Measurements from ENCODE around the gene RANBP9.

Gene RANBP9

DNA sequence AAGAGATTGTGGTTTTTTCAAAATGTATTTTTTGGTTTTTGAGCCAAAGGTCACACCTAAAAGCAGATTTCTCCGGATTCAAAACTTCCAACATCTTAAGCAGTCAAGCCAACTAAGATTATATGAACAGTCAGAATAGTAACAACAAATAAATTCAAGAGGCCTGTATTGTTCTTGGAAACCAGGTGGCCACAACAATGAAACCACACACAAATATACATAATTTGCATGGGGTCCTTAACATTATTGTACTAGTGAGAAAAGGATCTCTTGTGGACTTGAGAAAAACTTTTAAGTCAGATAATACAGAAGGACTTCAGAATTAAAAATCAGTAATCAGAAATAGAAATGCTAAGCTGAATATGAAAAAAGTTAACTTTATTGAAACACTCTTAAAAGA lies 55.9 kb downstream of the RANBP9 start:
- no peak for FAIRE-seq
- DNase-seq (ENCODE audit: low spot score) = no peak

DNA sequence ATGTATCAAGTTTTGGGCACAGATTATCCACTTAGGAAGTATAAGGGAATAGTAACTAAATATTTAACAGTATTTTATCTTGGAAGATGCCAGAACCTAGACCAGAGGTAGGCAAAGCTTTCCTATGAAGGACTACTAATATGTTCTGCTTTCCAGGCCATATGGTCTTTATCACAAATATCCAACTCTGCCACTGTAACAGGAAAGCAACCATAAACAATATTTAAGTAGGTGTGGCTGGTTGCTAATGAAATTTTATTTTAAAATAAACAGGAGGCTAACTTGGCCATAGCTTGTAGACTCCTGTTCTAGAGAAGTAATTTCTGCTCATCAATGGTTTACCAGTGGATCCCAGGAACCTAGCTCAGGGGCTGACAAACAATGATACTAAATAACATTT lies 57.1 kb downstream of the RANBP9 start:
- FAIRE-seq = no peak

DNA sequence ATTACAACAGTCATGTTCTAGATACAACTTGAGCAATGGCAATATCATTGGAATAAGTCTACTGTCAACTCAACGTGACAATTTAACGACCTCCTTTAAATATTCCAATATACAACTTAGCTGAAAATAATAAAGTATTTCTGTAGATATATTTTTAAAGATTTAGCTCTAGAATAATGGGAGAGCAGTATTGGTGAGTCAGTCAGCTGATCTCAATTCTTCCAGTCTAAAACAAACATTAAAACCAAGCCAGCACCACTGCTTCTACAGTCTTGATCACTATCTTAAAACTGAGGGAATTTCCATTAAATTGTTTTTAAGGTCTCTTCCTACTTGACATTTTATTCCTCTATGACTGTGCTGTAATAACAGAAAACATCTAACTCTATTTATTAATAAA lies 58.3 kb downstream of the RANBP9 start:
- FAIRE-seq = no peak

More for the DNA sequence above, 57.1 kb downstream of the RANBP9 start:
- no peak for DNase-seq (ENCODE audit: low spot score)

DNA sequence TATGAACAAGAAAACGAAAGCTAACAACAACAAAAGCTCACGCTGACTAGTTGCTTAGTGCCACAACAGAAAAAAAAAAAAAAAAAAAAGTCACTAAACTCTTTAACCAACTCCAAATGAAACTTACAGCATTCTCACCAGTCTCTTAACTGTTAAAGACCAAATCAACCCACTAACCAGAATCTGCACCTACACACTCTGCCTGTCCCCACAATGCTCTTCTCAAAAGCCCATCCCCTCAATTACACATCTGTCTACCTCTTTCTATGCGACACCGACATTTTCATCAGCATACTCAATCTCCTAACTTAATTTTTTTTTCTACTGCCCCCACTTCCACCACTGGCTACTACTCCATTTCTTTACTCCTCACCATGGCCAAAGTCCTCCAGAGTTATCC lies 62.2 kb downstream of the RANBP9 start:
- DNase-seq (ENCODE audit: low spot score) (no peak), FAIRE-seq (no peak)

More for the DNA sequence above, 58.3 kb downstream of the RANBP9 start:
- DNase-seq (ENCODE audit: low spot score) = no peak

DNA sequence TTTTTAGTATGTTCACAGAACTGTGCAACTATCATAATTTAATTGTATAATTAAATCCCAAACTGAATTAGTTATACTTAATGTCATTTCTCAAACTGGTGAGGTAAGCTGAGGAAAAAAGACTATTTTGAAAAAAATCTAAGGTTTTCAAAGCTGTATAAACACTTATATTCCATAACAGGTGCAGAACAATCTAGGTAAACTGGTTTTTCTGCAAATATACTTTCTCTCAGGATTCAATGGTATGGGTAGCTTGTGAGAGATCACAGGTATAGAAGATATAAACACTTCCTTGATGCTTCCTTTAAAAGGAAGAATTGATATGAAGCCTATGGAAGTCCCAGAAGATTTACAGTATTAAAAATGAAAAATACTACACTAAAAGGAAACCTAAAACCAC lies 62.8 kb downstream of the RANBP9 start:
- DNase-seq (ENCODE audit: low spot score) (no peak), FAIRE-seq (no peak)

DNA sequence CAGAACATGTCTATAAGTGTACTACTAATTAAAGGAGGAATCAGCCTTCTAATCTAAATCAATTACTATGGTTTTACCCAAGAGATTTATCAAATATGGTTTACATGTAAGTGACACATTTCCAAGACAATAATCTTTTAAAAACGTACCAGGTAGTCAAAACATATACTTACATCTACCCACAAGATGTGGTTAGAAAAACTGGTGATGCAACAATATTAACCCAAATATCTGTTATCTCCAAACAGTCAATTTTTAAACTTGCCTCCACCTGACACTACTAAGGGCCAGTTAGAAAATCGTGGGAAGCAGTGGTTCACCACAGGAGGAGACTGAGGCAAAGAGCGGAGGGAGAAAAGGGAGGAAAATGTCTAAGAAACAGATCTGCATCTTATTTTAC lies 68.5 kb downstream of the RANBP9 start:
- DNase-seq (ENCODE audit: low spot score) (no peak), FAIRE-seq (no peak)

DNA sequence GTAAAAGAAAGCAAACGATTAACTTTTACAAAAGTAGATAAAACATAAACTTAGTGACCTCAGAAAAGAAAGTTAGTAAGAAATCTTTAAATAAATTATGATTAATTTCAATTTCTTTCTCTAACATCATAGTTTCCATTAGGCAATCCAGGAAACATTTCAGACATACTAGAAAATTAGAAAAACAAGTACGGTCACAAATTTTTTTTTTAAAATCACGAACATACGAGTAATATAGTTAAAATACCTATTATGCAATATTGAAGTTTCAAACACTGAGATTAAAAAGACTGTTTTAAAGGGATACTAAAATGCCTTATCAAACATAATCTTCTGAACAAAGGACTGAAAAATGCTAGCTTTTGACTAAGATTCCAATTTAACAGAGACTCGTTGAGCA lies 70.3 kb downstream of the RANBP9 start:
- DNase-seq (ENCODE audit: low spot score) (no peak), FAIRE-seq (no peak)

DNA sequence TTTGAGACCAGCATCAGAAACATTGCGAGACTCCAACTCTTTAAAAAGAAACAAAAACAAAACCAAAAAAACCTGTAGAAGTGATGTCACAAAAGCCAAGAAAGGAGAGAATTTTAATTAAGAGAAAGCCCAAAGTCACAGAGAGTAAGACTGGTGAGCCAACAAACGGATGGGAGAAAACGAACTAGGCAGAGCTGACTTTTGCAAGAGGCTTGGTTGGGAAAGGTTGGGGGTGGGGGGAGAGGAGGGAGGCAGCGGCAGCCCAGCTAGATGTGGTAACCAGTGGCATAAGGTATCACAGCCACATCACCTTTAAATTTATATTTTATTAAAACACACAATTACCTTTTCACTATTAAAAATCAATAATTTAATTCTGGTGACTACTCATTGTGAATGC lies 73.0 kb downstream of the RANBP9 start:
- DNase-seq (ENCODE audit: low spot score) (no peak), FAIRE-seq (no peak)

DNA sequence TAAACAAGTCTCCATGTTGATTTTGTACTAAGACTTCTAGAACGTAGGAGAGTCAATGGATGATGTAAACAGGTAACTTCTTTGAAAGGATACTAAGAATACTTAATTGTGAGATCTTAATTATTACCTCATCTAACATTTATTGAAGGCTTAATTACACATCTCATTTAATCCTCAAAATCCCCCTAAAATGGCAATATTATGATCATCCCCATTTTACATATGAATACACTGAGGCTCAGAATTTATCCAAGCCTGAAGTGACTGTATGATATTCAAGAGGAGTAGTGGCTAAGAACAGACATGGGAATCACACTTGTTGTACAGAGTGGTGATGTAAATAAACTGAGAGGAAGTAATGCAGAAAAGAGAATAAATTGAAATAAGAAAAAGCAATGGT lies 73.6 kb downstream of the RANBP9 start:
- DNase-seq (ENCODE audit: low spot score) (no peak), FAIRE-seq (no peak)

DNA sequence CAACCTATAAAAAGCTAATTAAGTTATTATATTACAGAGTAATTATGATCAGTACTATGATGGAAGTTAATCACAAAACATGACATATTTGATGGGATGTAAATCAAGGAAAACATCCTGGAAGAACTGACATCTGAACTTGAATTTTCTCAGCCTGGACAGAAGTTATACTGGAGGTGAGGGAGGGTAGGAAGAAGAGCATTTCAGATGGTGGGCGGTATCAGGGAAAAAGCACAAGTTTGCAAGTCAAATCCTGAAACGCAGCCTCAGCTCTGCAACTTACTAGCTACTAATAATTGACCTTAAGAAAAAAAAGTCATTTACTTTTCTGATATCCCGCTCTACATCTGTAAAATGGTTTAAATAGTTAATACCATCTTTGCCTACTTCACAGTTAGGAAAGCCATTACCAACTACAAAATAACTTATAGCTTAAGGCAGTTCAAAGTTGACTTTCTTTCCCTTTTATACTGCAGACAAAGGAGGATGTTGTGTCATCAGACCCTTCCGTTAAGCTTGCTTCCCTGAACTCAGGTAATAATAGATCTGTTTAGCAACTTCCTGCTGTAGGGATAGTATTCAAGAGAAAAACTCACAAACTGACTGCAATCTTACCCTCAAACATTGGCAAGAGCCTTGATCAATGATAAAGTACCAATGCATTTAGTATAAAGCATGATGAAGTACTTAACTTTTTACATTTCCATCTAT lies 75.5 kb downstream of the RANBP9 start:
- DNase-seq (ENCODE audit: low spot score) = no peak
- no peak for FAIRE-seq

DNA sequence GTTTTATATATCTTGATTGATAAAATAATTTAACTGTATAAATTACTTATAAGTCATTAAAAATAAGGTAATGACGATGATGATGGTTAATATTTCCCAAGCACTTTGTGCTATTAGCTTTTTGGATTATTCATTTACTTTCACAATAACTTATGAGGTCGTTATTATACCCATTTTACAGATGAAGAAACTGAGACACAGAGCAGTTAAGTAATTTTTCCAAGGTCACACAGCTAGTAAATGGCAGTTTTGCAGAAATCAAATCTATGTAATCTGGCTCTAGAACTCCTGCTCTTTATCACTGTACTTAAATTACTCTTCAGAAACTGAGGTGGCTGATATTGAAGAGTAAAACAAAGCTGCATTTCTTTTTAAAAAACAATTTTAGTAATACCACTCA lies 78.3 kb downstream of the RANBP9 start:
- DNase-seq (ENCODE audit: low spot score) (no peak), FAIRE-seq (no peak)

DNA sequence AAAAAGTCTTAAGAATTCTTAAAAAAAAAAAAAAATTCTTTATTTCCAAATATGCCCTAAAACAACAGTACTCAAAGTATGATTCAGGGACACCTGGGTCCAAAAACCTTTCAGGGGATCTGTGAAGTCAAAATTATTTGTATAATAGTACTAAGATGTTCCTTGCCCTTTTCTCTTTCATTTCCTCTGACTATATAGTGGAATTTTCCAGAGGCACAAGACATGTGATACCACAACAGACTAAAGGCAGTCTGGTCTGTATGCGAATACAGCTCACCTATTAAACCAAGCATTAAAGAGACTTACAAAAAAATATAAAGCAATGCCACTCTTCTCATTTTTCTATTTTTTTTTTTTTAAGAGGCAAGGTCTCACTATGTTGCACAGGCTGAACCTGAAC lies 81.1 kb downstream of the RANBP9 start:
- DNase-seq (ENCODE audit: low spot score) (no peak), FAIRE-seq (no peak)

DNA sequence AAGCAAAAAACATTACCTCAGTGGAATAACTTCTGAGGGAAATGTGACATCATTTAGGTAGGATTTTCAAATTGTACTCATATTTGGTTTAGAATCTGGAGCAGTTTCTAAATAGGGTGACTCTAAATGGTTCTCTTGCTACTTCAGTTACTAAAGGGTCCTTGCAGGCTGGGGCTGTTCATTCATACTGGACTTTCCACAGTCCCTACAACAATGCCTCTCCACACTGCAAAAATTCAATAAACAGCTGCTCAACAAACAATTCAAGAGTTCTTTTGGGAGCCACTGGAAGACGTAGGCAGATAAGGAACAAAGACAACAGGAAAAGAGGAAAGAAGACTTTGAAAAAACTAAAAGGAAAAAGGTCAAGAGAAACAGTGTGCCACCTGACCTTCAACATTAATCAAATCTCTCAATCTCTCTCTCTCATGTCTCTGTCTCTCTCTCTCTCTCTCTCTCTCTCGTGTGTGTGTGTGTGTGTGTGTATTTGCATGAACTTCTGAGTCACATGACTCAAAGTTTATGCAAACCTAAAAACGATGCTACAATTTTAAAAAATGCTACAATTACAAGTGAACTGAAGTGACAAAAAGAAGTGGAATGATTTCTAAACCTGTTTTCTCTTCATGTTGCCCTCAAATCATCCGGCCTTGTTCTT lies 82.0 kb downstream of the RANBP9 start:
- DNase-seq (ENCODE audit: low spot score) = no peak
- FAIRE-seq = no peak

DNA sequence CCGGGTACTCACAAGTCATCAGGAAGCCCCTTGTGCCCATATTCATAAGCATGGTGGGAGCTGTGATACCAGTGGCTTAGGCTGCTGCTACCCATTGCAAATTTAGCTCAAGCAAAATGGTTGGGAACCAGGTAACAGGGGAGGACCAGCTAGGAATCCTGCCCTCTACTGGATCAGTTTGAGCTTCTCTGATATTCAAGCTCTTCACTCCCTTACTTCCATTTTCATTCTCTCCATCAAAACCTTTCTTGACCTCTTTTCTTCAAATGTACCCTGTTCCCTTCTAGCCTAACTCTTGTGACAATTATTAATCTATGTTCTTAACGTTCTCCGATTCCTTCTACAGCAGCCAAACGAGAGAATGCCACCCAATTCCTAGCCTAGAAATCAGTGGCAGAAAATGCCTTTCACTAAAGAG lies 86.8 kb downstream of the RANBP9 start:
- FAIRE-seq (no peak), DNase-seq (ENCODE audit: low spot score) (peak; percentile 7)

DNA sequence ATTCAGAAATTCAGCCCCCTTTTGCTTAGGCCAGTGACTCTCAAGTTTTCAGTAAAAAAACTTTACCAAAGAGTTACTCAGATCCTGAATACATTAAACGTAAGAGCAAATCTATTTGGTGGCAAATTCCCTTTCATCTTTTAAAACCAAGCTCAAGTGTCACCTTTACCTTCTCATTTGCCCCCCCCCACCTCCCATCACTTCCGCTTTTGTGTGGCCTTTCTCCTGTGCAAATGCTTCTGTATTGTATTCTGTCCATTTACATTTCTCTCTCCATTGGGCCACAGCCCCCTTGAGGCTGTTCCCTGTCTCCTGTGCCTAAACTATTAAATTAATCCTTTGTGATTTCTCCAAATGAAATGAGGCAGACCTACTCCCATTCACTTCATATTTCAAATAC lies 94.6 kb downstream of the RANBP9 start:
- FAIRE-seq (no peak), DNase-seq (ENCODE audit: low spot score) (no peak)

DNA sequence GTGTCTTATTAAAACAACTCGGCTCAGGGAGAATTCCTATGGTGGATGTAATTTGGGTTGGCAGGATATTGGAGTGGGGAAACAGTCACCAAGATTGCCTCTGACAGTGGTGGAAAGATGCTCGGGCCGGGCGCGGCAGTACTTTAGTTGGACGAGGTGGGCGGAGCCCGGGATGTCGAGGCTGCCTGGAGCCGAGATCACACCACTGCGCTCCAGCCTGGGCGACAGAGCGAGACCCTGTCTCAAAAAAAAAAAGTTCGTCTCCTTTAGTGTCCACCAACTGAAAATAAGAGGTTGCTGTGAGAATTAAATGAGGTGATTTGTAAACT lies 95.9 kb downstream of the RANBP9 start:
- DNase-seq (ENCODE audit: low spot score) (peak; percentile 13), FAIRE-seq (no peak)

DNA sequence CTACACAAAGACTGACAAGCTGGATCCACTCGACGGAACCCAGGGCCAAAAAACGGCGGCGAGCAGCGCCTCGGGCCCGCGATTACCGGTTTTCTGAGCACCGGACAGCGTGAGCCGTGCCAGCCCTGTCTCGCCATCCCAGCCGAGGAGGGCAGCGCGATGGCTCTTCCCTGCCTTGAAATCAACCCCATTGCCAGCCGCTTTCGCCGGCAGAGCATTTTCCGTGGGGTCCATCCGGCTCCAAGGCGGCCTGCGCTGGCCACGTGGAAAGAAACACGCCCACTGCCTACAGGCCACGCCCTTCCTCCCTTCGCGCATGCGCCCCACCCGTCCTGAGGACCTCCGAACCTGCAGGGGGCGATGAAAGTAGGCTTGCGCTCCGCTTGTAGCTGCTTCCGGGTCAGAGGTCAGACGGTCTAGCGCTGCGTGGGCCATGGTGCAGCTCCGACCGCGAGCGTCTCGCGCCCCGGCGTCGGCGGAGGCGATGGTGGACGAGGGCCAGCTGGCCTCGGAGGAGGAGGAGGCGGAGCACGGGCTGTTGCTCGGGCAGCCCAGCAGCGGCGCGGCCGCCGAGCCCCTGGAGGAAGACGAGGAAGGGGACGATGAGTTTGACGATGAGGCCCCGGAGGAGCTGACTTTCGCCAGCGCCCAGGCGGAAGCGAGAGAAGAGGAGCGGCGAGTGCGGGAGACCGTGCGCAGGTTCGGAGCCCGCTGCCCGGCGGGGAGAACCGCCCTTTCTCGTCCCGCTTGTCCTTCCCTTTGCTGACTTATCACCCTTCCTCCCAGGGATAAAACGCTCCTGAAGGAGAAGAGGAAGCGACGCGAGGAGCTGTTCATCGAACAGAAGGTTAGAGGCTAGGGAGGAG lies 96.5 kb downstream of the RANBP9 start, which contains the start of gene NOL7:
NOL7 (plus strand) TSS at position 410 of the 866 bp plus-strand sequence; CDS start at position 434, 24 bp downstream.
- FAIRE-seq (peak; percentile 30), DNase-seq (ENCODE audit: low spot score) (peak; percentile 94)

DNA sequence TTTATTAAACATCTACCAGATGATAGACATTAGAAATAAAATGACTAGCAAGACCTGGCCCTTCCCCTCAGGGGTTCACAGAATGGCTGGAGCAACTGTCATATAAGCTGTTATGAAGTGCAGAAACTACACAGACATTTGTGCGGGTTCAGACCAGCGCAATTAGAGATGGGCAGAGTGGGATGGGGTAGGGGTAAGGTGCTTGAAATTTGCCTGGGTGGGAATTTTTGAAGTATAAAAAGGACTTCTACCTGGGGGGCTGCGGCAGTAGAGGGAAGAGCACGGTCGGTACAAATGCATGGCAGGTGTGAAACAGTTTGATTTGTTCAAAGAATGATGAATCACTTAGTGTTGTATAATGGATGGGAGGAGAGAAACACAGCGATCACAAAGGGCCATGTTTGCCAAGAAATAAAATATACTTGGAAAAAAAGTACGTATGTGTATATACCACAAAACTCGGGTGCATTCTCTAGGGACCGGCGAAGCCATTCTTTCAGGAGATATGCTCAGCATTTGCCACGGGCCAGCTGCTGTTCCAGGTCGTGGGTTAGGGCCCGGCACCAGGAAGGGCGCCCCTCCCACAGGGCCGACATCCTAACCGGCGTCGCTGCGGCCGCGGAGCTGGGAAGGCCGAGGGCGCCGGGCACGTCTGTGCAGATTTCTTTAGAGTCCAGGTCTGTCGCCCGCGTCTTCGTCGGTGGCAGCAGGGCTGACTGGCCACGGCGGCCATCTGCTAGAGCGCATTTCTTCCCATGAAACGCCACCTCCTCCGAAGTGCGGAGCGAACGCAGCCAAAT lies 97.3 kb downstream of the RANBP9 start:
- DNase-seq (ENCODE audit: low spot score) (peak; percentile 17), FAIRE-seq (no peak)

DNA sequence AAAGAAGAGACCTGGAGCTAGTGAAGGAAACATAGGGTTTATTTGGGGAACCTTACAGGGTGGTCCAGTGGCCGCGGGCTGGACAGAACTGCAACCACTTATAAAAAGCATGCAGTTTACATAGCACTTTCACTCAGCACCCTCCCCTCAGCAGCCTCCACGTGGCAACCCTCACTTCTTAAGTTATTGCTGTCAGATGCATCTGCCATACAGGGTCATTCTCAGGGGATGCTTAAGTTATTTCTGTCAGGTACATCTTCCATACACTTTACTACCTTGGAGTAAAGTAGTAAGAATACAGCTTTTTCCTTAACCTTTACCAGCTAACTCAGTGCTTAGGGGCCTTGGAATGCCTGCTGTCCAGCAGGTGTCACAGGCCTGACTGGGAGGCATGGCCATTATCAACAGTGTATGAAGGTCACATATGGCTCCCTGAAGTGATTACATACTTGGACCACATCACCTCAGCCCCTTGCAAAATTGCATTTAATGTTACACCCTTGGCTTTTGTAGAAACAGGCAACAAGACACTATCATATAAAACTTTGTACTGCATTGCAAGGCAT lies 98.5 kb downstream of the RANBP9 start:
- DNase-seq (ENCODE audit: low spot score) (no peak), FAIRE-seq (no peak)

DNA sequence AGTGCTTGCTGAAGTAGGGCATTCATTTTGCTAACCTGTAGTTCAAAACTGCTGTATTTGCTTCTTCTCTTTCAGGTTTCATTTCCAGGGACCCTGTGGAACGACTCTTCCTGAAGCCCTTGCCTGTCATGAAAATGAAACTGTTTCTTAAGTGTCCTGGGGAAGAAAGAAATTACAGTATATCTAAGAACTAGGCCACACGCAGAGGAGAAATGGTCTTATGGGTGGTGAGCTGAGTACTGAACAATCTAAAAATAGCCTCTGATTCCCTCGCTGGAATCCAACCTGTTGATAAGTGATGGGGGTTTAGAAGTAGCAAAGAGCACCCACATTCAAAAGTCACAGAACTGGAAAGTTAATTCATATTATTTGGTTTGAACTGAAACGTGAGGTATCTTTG lies 99.9 kb downstream of the RANBP9 start:
- no peak for FAIRE-seq
- DNase-seq (ENCODE audit: low spot score) = no peak

DNA sequence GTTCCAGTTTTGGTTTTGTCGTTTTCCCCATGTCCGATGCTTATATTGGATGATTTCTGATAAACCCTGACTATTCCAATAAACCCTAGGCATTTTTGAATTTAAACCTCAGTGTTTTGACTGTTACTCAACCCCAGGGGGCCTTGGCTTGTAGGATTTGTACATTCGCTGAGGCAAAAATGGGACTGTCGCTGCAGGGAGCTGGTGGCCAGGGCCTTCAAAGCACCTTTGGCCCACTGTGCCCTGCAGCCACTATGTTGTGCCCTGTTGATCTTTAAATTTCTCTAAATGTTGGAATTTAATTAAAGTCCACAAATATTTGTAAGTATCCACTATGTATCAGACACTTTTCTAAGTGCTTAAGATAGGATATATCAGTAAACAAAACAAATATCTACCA lies 106.0 kb downstream of the RANBP9 start:
- FAIRE-seq (no peak), DNase-seq (ENCODE audit: low spot score) (no peak)

All from RCC 7860 (cell line).